HepG2 (cell line): ENCODE measurements around the gene GPER1.

Source experiments
- CEBPB ChIP-seq: IDR thresholded peaks from 2 replicates; pipeline ENCODE4 v1.6.1; 2011; ENCODE audit warnings: low read depth, low read length, improper control_type of control experiment, borderline replicate concordance
- JUNB ChIP-seq: sonication (generic); formaldehyde crosslinking; IDR thresholded peaks from 2 replicates; pipeline ENCODE4 v1.8.0; 2022; ENCODE audit warnings: missing genetic modification reagents, mild to moderate bottlenecking, borderline replicate concordance

GRCh38 chr7:1052031-1052818 is 35.7 kb upstream of the GPER1 start:
- TF ChIP-seq CEBPB: no peak
- TF ChIP-seq JUNB (CRISPR knock-in tag): no peak
